Adrenal gland (tissue), 5 donors: ENCODE results near the gene ANO4.

Source experiments
- CTCF ChIP-seq, 6 experiments: fragments of 450-650 bp in 4 of 6; fragments of 200-600 bp in 2 of 6; sonication (generic) in 1 of 6; IDR thresholded peaks; 1 replicate in 5 of 6; 2 replicates in 1 of 6; pipeline versions ENCODE4 v1.5.1 to v1.8.0; 2016 to 2021; ENCODE audit warnings: antibody characterized with exemption in 6 of 6, mild to moderate bottlenecking in 2 of 6, moderate library complexity in 1 of 6
- POLR2A ChIP-seq, 2 donors: fragments of 450-650 bp; IDR thresholded peaks; one replicate each; pipeline ENCODE4 v1.6.1; 2017; ENCODE audit warnings: antibody characterized with exemption in 2 of 2, mild to moderate bottlenecking in 2 of 2, moderate library complexity in 1 of 2
- donor health status: DM: no; HTN: no; CAD: no.

- TF ChIP-seq CTCF (IDR thresholded peaks at IDR 0.05): no peak
- TF ChIP-seq POLR2A (IDR thresholded peaks at IDR 0.05): no peak
These were observed 157.2 kb downstream of the ANO4 start for GRCh38 chr12:100951756-100952155.
